Smooth muscle cell of the umbilical artery (primary cell): ENCODE data around the gene ZNRF1. TPM values are rescaled to one million over a fixed set of nuclear protein-coding genes. Genes with fewer than 3 reads are reported as not detected.

ENCODE experiments used
- total RNA-seq: library from RNA; depleted of rRNA; stranded (reverse); fragments of >200 nt; gene quantifications from 2 replicates; pipeline ENCODE4 v1.2.3, GENCODE V29; 2014

ZNRF1 gene
- 13.4 and 20.9 TPM in 2 replicates for total RNA-seq

GRCh38 chr16:74998481-74999218 lies at the start of gene ZNRF1:
Gene ZNRF1, plus strand, starts transcription at chr16:74999024. Its CDS starts 648 bp downstream, at chr16:74999672.

GRCh38 chr16:74984529-74985296 lies 14.1 kb upstream of the ZNRF1 start, which contains the start of gene WDR59:
Gene WDR59, minus strand, starts transcription at chr16:74985123. Its CDS starts 106 bp downstream, at chr16:74985017.

GRCh38 chr16:75116081-75116910 lies 117.5 kb downstream of the ZNRF1 start, which contains the start of gene LDHD:
Gene LDHD, minus strand, starts transcription at chr16:75116780. Its CDS starts 60 bp downstream, at chr16:75116720.

GRCh38 chr16:75148311-75149195 lies 149.7 kb downstream of the ZNRF1 start, which contains the start of gene ZFP1:
Gene ZFP1, plus strand, starts transcription at chr16:75148524. Its CDS starts 4,428 bp downstream, at chr16:75152952.

Other genes starting within 250 kb of the ZNRF1 start
- not detected in 2 replicates for gene FA2H, start 224.2 kb upstream of the ZNRF1 start, total RNA-seq
- gene WDR59, start 13.9 kb upstream of the ZNRF1 start, total RNA-seq, result 7.4 and 16.1 TPM in 2 replicates
- 1.8 and 3.3 TPM in 2 replicates for gene LDHD, start 117.8 kb downstream of the ZNRF1 start, total RNA-seq
- gene ZFP1, start 149.5 kb downstream of the ZNRF1 start, total RNA-seq, result 21.0 and 36.2 TPM in 2 replicates
- not detected in 2 replicates for gene CTRB2, start 208.1 kb downstream of the ZNRF1 start, total RNA-seq
- not detected in 2 replicates for gene CTRB1, start 220.0 kb downstream of the ZNRF1 start, total RNA-seq